Measurements from ENCODE around the gene SV2C. TPM values are rescaled to one million over a fixed set of nuclear protein-coding genes. Genes with fewer than 3 reads are reported as not detected.

The SV2C gene
- total RNA-seq, 4 donors from 2014 or later: 0.16 to 2.6 (median 0.30) TPM

GRCh38 chr5:76277736-76278135, 194.6 kb downstream of the SV2C start:
- no peak for DNase-seq
- Histone ChIP-seq H3K27ac (no peak overlapping the region), H3K9me3 (no peaks in the 10 kb centered on the region), H3K36me3 (no peaks in the 10 kb centered on the region), H3K27me3 (no peaks in the 10 kb centered on the region), H3K4me3 (no peak overlapping the region), H3K4me1 (peaks cover 0 to 5% (median 2%) of the 10 kb centered on the region in 4 donors)
- in situ Hi-C loops (cut with MboI; ENCODE audit: low pct_ligation_motif_present in 1 of 4, low pct_unique_long_range_greater_than_20kb in 1 of 4, low sequenced_read_pairs in 3 of 4): no loop called here
- TF ChIP-seq POLR2A (IDR thresholded peaks at IDR 0.05): no peak
- TF ChIP-seq EP300 (IDR thresholded peaks at IDR 0.05; ENCODE audit: low read depth): no peak
- TF ChIP-seq CTCF (IDR thresholded peaks at IDR 0.05): no peak
- no peak for TF ChIP-seq POLR2AphosphoS5 (IDR thresholded peaks at IDR 0.05)
- intact Hi-C loops (cut with DNase I; ENCODE audit: low total_unique reads): no loop called here

- Histone ChIP-seq H3K36me3 (no peaks in the 10 kb centered on the region), H3K4me1 (peaks cover 0 to 1% (median under 1%) of the 10 kb centered on the region in 4 donors), H3K9me3 (no peaks in the 10 kb centered on the region), H3K4me3 (no peak overlapping the region), H3K27me3 (no peaks in the 10 kb centered on the region), H3K27ac (no peak overlapping the region)
- in situ Hi-C loops (cut with MboI; ENCODE audit: low pct_ligation_motif_present in 1 of 4, low pct_unique_long_range_greater_than_20kb in 1 of 4, low sequenced_read_pairs in 3 of 4): no loop called here
- DNase-seq: no peak
- WGBS, 2 donors (ENCODE audit: low coverage in 1 of 2): 50 to 86% methylated on average over 1 to 5 of the region's 5 CpGs
- intact Hi-C loops (cut with DNase I; ENCODE audit: low total_unique reads): no loop called here
- TF ChIP-seq EP300 (IDR thresholded peaks at IDR 0.05; ENCODE audit: low read depth): no peak
- TF ChIP-seq POLR2A (IDR thresholded peaks at IDR 0.05): no peak
- TF ChIP-seq POLR2AphosphoS5 (IDR thresholded peaks at IDR 0.05): no peak
- no peak for TF ChIP-seq CTCF (IDR thresholded peaks at IDR 0.05)
These were observed 195.1 kb downstream of the SV2C start for GRCh38 chr5:76278261-76278789.

- no peak overlapping the region for H3K27ac ChIP-seq
- H3K9me3 ChIP-seq: no peaks in the 10 kb centered on the region
- H3K36me3 ChIP-seq: no peaks in the 10 kb centered on the region
- H3K4me1 ChIP-seq: no peaks in the 10 kb centered on the region
- TF ChIP-seq CTCF (IDR thresholded peaks at IDR 0.05): no peak
- TF ChIP-seq POLR2A (IDR thresholded peaks at IDR 0.05): no peak
- no peak for TF ChIP-seq EP300 (IDR thresholded peaks at IDR 0.05; ENCODE audit: low read depth)
- no peak for TF ChIP-seq POLR2AphosphoS5 (IDR thresholded peaks at IDR 0.05)
- H3K4me3 ChIP-seq: no peak overlapping the region
- intact Hi-C loops (cut with DNase I; ENCODE audit: low total_unique reads): no loop called here
- DNase-seq: no peak
- in situ Hi-C loops (cut with MboI; ENCODE audit: low pct_ligation_motif_present in 1 of 4, low pct_unique_long_range_greater_than_20kb in 1 of 4, low sequenced_read_pairs in 3 of 4): no loop called here
- no peaks in the 10 kb centered on the region for H3K27me3 ChIP-seq
- WGBS, 2 donors (ENCODE audit: low coverage in 1 of 2): 93% methylated on average over 13 of the region's 14 CpGs; no CpG with 5 or more reads in 1 of the 2 donors
These were observed 197.3 kb downstream of the SV2C start for GRCh38 chr5:76280494-76280893.

- Histone ChIP-seq H3K36me3 (no peaks in the 10 kb centered on the region), H3K27ac (no peak overlapping the region), H3K27me3 (no peaks in the 10 kb centered on the region), H3K9me3 (no peaks in the 10 kb centered on the region), H3K4me3 (no peak overlapping the region), H3K4me1 (no peaks in the 10 kb centered on the region)
- TF ChIP-seq POLR2A (IDR thresholded peaks at IDR 0.05) (no peak), EP300 (IDR thresholded peaks at IDR 0.05; ENCODE audit: low read depth) (no peak), CTCF (IDR thresholded peaks at IDR 0.05) (no peak), POLR2AphosphoS5 (IDR thresholded peaks at IDR 0.05) (no peak)
- in situ Hi-C loops (cut with MboI; ENCODE audit: low pct_ligation_motif_present in 1 of 4, low pct_unique_long_range_greater_than_20kb in 1 of 4, low sequenced_read_pairs in 3 of 4): no loop called here
- DNase-seq: no peak
- intact Hi-C loops (cut with DNase I; ENCODE audit: low total_unique reads): no loop called here
These were observed 200.5 kb downstream of the SV2C start for GRCh38 chr5:76283670-76284069.
